ENCODE measurements around the gene PLXNA2.

PLXNA2 gene

DNA sequence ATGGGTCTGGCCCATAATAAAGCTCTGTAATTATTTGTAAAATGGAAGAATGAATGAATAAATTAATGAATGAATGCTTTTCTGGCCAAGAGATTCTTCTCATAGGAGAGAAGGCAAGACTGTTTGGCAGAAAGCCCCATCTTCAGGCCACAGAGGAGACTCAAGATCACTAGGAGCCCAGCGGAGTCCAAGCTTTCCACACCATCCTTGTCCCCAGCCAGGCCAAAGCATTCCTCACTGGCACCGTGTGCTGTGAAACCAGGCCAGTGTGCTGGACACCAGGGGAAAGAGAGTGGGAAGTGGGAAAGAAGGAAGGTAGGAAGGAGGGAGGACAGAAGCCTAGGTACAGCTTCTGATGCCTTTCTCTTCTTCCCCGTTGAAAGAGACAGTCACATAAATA, 86.4 kb downstream of the PLXNA2 start:
- DNase-seq: no peak

DNA sequence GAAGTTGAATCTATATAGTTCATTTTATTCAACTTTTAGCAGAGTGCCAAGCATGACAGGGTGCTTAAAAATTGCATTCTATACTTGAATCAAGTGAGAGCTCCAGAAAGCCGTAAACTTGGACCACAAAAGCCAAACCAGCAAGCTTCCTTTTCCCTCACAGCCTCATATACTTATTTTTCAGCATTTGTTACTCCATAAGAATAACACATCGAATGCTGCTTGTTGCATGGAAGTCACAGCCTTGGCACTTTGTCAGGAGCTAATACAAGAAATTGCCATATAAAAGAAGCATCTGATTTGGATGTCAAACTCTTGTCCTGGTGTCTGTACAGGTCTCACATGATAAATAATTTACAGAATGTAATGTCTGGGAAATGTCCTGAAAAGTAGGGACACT, 87.4 kb downstream of the PLXNA2 start:
- no peak for DNase-seq

DNA sequence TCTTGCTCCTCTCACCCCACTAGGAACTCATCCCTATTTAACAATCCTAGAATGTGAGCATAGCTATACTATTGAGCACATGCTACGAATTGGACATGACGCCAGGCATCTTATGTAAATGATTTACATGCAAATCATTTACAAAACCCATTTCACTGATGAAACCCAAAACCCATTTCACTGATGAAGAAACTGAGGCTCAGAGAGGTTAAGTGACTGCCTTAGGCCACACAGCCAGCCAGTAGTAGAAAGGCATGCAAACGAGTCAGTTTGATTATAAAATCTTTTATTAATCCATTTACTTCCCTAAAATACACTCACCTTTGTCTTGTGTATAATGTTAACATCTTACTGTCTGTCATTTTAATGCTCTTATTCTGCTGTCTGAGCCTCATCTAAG, 87.9 kb downstream of the PLXNA2 start:
- no peak for DNase-seq

GRCh38 chr1:208154679-208155642, 89.2 kb downstream of the PLXNA2 start:
- DNase-seq: no peak

GRCh38 chr1:208154040-208154439, 90.1 kb downstream of the PLXNA2 start:
- DNase-seq: no peak

GRCh38 chr1:208153386-208153785, 90.8 kb downstream of the PLXNA2 start:
- DNase-seq: no peak

- no peak for DNase-seq
Observed at GRCh38 chr1:208151728-208152598, 92.2 kb downstream of the PLXNA2 start.

DNA sequence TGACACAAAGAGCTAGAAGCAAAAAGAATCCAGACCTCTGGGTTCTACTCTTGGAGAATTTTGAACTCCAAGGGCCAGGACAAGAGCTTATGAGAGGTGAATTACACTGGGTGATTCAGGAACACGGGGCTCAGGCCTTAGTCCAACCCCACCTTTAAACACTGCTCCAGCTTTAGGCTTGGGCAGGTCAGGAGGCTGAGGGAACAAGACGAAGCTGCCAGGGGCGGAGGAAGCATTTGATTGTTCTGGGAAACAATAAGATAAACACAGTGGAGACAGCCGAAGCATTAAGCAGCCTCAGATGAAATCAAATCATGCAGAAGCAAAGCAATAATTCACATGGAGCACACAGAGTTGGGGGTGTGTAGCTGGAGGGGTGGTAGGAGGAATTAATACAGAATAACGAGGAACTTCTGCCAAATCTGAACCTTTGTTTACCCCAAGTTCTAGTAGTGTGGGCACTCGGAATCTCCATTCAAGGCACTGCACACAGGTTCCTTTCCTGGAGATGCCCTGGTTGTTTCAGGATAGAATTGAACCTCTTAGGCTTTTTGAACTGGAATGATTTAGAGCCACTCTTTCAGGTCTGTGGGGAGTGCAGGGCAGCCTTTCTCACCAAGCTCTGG, 93.2 kb downstream of the PLXNA2 start:
- no peak for DNase-seq

DNA sequence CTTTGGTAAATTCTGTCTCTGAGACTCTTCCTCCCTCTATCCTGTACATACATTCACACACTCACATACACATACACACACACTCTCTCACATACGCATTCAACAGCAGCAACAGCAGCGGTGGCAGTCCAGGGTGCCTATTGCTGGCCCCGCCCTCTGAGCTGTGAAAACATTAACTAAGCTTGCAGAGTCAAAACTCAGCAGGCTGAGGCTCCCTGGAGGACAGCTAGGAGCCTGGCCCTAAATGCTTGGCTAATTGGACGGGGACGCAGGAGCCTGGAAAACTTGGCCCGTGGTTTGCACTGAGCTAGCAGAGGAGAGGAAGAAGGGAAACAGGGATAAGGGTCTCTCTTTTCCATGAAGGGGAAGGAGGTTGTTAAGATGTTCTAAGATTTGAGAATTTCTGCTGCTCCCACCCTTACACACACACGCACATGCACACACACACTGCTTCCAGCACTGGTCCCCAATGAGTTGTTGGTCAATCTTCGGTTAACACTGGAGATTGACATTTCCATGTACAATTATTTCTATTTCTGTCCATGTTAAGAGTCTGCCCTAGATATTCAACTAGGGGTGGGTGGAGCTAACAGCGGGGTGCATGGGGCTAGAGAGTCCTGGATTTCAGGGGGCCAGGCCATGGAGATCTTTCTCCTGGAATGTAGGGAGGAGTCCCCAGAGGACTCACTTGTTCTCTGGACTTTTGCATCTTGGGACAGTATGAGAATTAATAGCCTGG, 94.2 kb downstream of the PLXNA2 start:
- DNase-seq: no peak

DNA sequence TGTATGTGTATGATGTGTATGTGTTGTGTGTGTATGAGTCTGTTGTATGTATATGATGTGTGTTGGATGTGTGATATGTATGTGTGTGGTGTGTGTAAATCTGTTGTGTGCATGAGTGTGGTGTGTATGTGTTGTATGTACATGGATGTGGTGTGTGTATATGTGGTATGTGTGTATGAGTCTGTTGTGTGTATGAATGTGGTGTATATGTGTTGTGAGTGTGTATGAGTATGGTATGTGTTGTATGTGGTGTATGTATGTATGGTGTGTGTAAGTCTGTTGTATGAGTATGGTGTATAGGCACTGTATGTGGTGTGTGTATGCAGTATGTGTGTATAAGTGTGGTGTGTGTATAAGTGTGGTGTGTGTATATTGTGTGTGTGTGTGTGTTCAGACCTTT, 95.0 kb downstream of the PLXNA2 start:
- no peak for DNase-seq

DNA sequence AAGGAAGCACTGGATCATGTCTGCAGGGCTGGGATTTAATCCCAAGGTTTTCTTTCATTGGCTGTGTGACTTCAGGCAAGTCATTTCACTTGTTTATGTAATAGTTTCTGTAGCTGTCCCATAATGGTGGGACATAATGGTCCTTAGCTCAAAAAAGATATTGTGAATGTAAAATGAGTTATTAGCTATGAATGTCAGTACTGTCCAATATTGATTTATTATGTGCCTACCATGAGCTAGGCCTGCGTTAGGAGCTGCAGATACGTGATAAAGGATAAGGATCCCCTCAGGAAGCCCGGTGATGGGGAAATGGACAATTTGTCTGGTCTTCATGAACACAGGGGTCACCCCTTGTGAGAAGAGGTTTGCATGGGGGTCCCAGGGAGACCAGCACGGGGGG, 95.8 kb downstream of the PLXNA2 start:
- DNase-seq: no peak

- no peak for DNase-seq
Observed at GRCh38 chr1:208146650-208147049, 97.5 kb downstream of the PLXNA2 start.

DNA sequence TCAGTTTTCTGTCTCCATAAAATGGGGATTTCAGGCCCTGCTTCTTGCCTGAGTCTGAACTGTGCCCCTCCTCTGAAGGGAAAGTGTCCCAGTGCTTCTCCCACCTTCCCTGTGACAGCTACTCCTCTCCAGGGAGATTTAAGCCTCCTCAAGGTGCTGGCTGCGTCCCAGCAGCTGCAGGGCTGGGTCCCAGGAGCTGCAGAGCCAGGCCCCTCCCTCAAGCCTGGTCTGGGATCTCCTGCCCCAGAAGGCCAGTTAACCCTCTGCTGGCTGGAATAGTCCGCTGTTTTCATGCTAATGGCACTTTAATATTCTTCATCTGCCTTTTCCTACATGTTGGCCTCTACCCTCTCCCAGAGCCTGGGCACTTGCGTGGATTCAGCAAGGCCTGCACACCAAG, 99.0 kb downstream of the PLXNA2 start:
- no peak for DNase-seq

DNA sequence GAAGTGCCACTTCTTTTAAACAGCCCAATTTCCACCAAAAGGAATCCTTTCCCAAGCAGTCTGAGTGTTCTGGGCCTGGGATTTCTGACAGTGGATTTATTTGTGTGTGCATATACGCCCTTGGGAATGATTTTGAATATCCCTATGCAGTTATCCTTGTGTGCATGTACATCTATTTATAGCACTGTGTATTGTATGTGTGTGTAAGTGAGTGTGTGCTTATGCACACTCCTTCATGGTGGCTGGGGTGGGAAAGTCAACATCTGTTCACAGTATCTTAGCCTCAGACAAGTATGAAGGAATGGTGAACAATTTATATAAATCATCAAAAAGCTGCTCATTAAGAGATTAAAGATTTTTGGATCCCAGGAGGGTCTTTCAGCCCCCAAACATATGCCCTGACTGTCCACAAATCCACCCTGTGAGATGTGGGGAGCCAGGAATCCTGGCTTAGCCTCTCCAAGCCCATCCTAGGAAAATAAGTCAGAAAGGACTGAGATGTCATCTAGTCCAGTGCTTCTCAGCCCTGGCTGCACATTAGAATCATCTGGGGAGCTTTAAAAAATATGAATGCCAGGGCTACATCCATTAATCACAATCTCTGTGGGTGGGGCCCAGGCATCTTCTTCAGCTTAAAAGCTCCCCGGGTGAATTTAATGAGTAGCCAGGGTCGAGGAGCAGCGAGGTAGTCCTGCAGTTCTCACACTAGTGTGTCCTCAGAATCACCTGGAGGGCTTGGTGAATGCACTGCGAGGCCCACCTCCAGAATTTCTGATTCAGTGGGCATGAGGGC, 101.4 kb downstream of the PLXNA2 start:
- no peak for DNase-seq

GRCh38 chr1:208141610-208142192, 102.5 kb downstream of the PLXNA2 start:
- no peak for DNase-seq

- DNase-seq: no peak
Observed at GRCh38 chr1:208139434-208140045, 104.6 kb downstream of the PLXNA2 start.

- no peak for DNase-seq
Observed at GRCh38 chr1:208137193-208137592, 107.0 kb downstream of the PLXNA2 start.

DNA sequence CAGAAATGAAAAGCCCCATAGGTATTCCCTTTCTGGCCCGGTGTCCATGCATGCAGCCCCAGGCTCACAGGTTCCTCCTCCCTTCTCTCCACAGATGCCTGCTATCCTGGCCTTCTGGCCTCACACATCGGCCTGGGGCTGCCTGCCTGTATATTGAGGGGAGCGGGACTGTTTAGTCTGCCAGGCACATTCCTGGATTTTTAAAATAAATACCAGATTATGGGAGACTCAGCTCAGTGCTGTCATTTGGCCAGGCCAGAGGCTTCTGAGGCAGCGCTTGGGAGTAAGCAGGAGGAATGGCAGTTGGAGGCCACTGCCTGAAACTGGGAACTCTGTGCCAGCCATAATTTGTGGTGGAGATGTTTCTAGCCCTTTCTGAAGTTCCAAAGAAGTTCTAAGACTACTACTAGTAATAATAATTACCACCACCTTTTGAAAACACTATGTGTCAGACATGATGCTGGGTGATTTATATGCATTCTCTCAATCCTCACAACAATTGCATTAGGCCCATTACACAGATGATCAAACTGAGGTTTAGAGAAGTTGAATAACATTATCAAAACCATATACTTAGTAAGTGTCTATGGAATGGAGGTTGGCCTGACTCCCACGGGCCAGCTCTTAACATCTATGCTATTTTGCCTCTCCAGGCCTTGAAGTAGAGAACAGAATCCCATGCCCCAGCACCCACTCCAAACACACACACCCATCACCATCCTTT, 107.6 kb downstream of the PLXNA2 start:
- no peak for DNase-seq

DNA sequence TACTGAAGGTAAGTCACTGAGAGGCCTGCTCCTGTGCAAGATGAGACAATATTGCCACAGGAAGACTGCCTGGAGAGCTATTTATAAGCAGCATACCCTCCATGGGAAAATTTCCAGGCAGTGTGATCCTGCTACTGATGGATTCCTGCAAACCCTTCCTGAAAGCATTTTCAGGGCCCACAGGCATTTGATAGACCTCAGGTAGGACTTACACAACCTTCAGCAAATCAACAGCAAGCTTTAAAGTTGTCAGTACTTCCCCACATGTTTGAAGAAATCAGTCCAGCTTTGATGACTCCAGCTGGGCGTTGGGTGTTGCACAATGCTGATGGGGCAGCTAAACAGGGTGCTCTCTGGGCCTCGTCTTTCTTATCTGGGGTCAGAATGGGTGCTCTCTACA, 108.8 kb downstream of the PLXNA2 start:
- no peak for DNase-seq

DNA sequence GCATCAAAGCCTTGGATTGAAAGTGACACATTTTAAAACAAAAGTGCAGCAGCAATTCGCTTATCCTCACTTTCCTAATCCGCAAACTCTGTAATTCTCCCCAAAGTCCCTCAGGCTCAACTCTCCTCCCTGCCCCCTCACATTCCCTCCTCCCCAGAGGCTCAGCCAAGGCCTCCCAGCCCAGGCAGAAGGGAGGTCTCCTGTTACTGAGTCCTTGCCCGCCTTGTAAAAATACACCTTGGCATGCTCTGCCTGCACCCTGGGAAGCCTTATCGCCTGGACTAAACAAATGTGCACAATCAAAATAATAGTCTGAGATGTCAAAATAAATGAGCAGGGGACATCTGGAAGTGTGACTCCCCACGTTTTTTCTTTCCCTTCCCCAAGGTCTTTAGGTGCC, 109.7 kb downstream of the PLXNA2 start:
- no peak for DNase-seq
